Endothelial cell (in vitro differentiated cells): ENCODE data around the gene MBNL2. TPM values are rescaled to one million over a fixed set of nuclear protein-coding genes. Genes with fewer than 3 reads are reported as not detected.

Source experiments
- DNase-seq: peaks from one replicate; pipeline ENCODE4 v3.0.0; 2021; ENCODE audit warnings: low spot score
- H3K27ac Mint-ChIP-seq: one replicate; pipeline ENCODE4 v1.8.0; 2021; ENCODE audit warnings: mixed read lengths, inconsistent platforms; ENCODE audit not compliant: unreplicated experiment
- H3K27me3 Mint-ChIP-seq: one replicate; pipeline ENCODE4 v1.8.0; 2021; ENCODE audit warnings: mild to moderate bottlenecking, moderate library complexity, mixed read lengths, inconsistent platforms; ENCODE audit not compliant: unreplicated experiment
- H3K36me3 Mint-ChIP-seq: one replicate; pipeline ENCODE4 v1.8.0; 2021; ENCODE audit warnings: mild to moderate bottlenecking, low read depth, mixed read lengths, inconsistent platforms; ENCODE audit not compliant: unreplicated experiment
- H3K4me1 Mint-ChIP-seq: one replicate; pipeline ENCODE4 v1.8.0; 2021; ENCODE audit warnings: mild to moderate bottlenecking, mixed read lengths, inconsistent platforms; ENCODE audit not compliant: unreplicated experiment
- H3K4me3 Mint-ChIP-seq: one replicate; pipeline ENCODE4 v1.8.0; 2021; ENCODE audit warnings: mild to moderate bottlenecking, mixed read lengths, inconsistent platforms; ENCODE audit not compliant: unreplicated experiment
- H3K9me3 Mint-ChIP-seq: one replicate; pipeline ENCODE4 v1.8.0; 2021; ENCODE audit warnings: mixed read lengths, inconsistent platforms; ENCODE audit not compliant: unreplicated experiment
- total RNA-seq: library from RNA; stranded (reverse); fragmentation: NEBNext Ultra II Directional; extraction: Animal tissue kit (Norgen Biotek cat#: 25700); gene quantifications from one replicate; pipeline ENCODE4 v1.2.1, GENCODE V29; 2021; ENCODE audit not compliant: unreplicated experiment
- TF ChIP-seq, protein P1 (sequence below): fragments of 200-600 bp; sonication (generic); IDR thresholded peaks from one replicate; pipeline ENCODE4 v1.5.0; 2021; ENCODE audit warnings: antibody characterized with exemption; ENCODE audit not compliant: unreplicated experiment

Gene MBNL2
- total RNA-seq, 1 donor from 2014 or later: 137 TPM

GRCh38 chr13:97182111-97182890 is 39.8 kb upstream of the MBNL2 start:
- H3K27ac Mint-ChIP-seq: no peak overlapping the region
- H3K36me3 Mint-ChIP-seq: no peaks in the 10 kb centered on the region
- H3K4me1 Mint-ChIP-seq: peaks cover 3% of the 10 kb centered on the region
- peaks cover 2% of the 10 kb centered on the region for H3K27me3 Mint-ChIP-seq
- no peak for DNase-seq
- TF ChIP-seq, protein P1, sequence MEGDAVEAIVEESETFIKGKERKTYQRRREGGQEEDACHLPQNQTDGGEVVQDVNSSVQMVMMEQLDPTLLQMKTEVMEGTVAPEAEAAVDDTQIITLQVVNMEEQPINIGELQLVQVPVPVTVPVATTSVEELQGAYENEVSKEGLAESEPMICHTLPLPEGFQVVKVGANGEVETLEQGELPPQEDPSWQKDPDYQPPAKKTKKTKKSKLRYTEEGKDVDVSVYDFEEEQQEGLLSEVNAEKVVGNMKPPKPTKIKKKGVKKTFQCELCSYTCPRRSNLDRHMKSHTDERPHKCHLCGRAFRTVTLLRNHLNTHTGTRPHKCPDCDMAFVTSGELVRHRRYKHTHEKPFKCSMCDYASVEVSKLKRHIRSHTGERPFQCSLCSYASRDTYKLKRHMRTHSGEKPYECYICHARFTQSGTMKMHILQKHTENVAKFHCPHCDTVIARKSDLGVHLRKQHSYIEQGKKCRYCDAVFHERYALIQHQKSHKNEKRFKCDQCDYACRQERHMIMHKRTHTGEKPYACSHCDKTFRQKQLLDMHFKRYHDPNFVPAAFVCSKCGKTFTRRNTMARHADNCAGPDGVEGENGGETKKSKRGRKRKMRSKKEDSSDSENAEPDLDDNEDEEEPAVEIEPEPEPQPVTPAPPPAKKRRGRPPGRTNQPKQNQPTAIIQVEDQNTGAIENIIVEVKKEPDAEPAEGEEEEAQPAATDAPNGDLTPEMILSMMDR: no peak
- H3K9me3 Mint-ChIP-seq: no peaks in the 10 kb centered on the region
- H3K4me3 Mint-ChIP-seq: no peak overlapping the region

- TF ChIP-seq, protein P1: no peak
- H3K27me3 Mint-ChIP-seq: peaks cover 2% of the 10 kb centered on the region
- H3K27ac Mint-ChIP-seq: no peak overlapping the region
- DNase-seq: no peak
- H3K36me3 Mint-ChIP-seq: no peaks in the 10 kb centered on the region
- H3K9me3 Mint-ChIP-seq: no peaks in the 10 kb centered on the region
- H3K4me1 Mint-ChIP-seq: no peaks in the 10 kb centered on the region
- H3K4me3 Mint-ChIP-seq: no peak overlapping the region
Measured at GRCh38 chr13:97185291-97185690, 36.8 kb upstream of the MBNL2 start.

DNA sequence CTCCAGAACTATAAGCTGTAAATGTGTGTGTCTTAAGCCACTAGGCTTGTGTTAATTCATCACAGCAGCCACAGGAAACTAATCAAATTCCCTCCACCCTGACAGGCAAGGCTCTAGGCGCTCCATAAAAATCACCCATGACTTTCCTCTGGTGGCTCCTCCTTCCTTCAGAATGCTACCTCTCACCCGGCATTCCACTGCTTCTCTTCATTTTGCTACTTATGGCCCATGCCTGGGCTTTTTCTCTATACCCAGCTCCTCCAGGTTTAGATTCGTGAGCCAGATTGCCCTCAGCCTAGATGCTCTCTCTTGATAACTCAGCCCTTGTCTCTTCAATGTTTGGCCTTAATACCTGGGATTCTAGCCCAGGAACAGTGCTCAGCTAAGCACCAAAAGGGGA is 36.4 kb upstream of the MBNL2 start:
- H3K27me3 Mint-ChIP-seq: peaks cover 2% of the 10 kb centered on the region
- no peaks in the 10 kb centered on the region for H3K9me3 Mint-ChIP-seq
- H3K27ac Mint-ChIP-seq: no peak overlapping the region
- H3K36me3 Mint-ChIP-seq: no peaks in the 10 kb centered on the region
- H3K4me3 Mint-ChIP-seq: no peak overlapping the region
- no peak for DNase-seq
- TF ChIP-seq, protein P1: no peak
- H3K4me1 Mint-ChIP-seq: no peaks in the 10 kb centered on the region

- no peaks in the 10 kb centered on the region for H3K9me3 Mint-ChIP-seq
- H3K4me1 Mint-ChIP-seq: no peaks in the 10 kb centered on the region
- no peak overlapping the region for H3K4me3 Mint-ChIP-seq
- H3K27me3 Mint-ChIP-seq: peaks cover 2% of the 10 kb centered on the region
- H3K36me3 Mint-ChIP-seq: no peaks in the 10 kb centered on the region
- no peak for DNase-seq
- TF ChIP-seq, protein P1: no peak
- H3K27ac Mint-ChIP-seq: no peak overlapping the region
Measured at GRCh38 chr13:97188207-97188606, 33.9 kb upstream of the MBNL2 start.

DNA sequence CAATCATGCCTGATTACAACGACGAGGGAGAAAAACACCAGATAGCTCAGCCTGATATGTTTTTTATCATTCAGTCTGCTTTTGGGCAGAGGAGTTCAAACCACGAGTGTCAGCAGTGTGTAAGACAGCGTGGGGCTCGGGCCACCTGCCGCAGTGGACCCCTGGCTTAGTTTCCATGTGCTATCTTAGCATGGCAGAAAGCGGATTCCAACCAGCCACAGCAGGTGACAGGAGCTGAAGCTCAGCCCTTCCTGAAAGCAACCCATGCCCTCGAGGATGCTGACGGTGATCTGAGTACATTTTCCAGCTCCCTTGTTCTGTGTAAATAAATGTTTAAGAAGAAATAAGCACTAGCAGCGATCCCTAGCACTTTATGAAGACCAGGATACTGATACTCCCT is 32.2 kb upstream of the MBNL2 start:
- no peak overlapping the region for H3K27ac Mint-ChIP-seq
- H3K27me3 Mint-ChIP-seq: peaks cover 2% of the 10 kb centered on the region

More for the DNA sequence above, 32.2 kb upstream of the MBNL2 start:
- Mint-ChIP-seq H3K9me3 (no peaks in the 10 kb centered on the region), H3K4me1 (peaks cover 7% of the 10 kb centered on the region), H3K36me3 (no peaks in the 10 kb centered on the region), H3K4me3 (no peak overlapping the region)
- TF ChIP-seq, protein P1: no peak
- no peak for DNase-seq
